Measurements from ENCODE around the gene HIBADH.

HIBADH gene

GRCh38 chr7:27703181-27703580 lies 40.5 kb upstream of the HIBADH start:
- no peak overlapping the region for H3K4me3 ChIP-seq (ENCODE audit: low read length)
- no peak for DNase-seq (ENCODE audit: low read depth)
- no peak for TF ChIP-seq CTCF (IDR thresholded peaks at IDR 0.05; ENCODE audit: insufficient read depth, low read depth, low read length, missing control alignments)

GRCh38 chr7:27700501-27700900 lies 37.8 kb upstream of the HIBADH start:
- no peak for DNase-seq (ENCODE audit: low read depth)
- H3K4me3 ChIP-seq (ENCODE audit: low read length), result no peak overlapping the region
- TF ChIP-seq CTCF (IDR thresholded peaks at IDR 0.05; ENCODE audit: insufficient read depth, low read depth, low read length, missing control alignments), result no peak

GRCh38 chr7:27699751-27700150 lies 37.1 kb upstream of the HIBADH start:
- no peak for DNase-seq (ENCODE audit: low read depth)
- TF ChIP-seq CTCF (IDR thresholded peaks at IDR 0.05; ENCODE audit: insufficient read depth, low read depth, low read length, missing control alignments), result no peak

GRCh38 chr7:27697861-27698430 lies 35.3 kb upstream of the HIBADH start:
- H3K4me3 ChIP-seq (ENCODE audit: low read length), result no peak overlapping the region
- peak; percentile 77 for DNase-seq (ENCODE audit: low read depth)
- TF ChIP-seq CTCF (IDR thresholded peaks at IDR 0.05; ENCODE audit: insufficient read depth, low read depth, low read length, missing control alignments), result no peak

More at GRCh38 chr7:27699751-27700150, 37.1 kb upstream of the HIBADH start:
- H3K4me3 ChIP-seq (ENCODE audit: low read length), result no peak overlapping the region

GRCh38 chr7:27695096-27695495 lies 32.4 kb upstream of the HIBADH start:
- no peak for TF ChIP-seq CTCF (IDR thresholded peaks at IDR 0.05; ENCODE audit: insufficient read depth, low read depth, low read length, missing control alignments)
- no peak overlapping the region for H3K4me3 ChIP-seq (ENCODE audit: low read length)
- no peak for DNase-seq (ENCODE audit: low read depth)

DNA sequence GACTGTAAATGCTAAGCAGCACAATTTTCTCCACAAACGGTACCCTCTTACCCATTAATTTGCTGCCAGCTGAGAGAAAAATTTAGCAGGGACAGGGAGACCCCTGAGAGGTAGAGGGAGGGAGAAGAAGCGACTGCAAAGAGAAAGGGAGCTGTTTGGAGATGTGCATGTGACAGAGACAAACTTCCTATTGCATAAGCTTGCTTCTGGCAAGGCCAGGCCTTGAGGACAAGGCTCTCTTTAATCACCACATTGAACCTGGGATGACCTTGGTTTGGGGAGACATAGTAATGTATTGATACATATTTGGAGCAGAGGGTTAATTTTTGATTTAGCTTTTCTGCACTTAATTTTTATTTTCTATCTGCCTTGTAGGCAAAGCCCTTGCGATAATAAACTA lies 31.1 kb upstream of the HIBADH start:
- no peak overlapping the region for H3K4me3 ChIP-seq (ENCODE audit: low read length)
- no peak for DNase-seq (ENCODE audit: low read depth)
- TF ChIP-seq CTCF (IDR thresholded peaks at IDR 0.05; ENCODE audit: insufficient read depth, low read depth, low read length, missing control alignments), result no peak

DNA sequence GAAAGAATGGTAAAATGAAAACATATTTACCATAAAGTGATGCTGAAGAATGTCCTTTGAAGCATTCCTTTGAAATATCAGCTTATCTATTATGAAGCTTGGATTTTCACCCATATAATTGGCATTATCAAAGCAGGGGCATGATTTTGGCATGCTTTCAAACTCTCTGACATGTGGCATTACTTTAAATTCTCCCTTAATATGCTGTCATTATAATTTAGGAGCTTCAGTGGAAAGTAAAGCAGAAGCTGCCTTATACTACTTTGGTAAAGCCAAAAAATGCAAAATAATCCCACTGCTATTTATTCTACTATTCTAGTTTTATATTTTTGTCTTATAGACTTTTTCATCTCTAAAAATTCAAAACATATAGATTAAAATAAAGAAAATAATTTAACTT lies 28.0 kb upstream of the HIBADH start:
- no peak overlapping the region for H3K4me3 ChIP-seq (ENCODE audit: low read length)
- no peak for TF ChIP-seq CTCF (IDR thresholded peaks at IDR 0.05; ENCODE audit: insufficient read depth, low read depth, low read length, missing control alignments)
- no peak for DNase-seq (ENCODE audit: low read depth)
